HEK293 (cell line): Measurements from ENCODE around the gene SAMD8.

Experiments used
- CTCF ChIA-PET: fragments of 350-600 bp; formaldehyde crosslinking; extraction: SDS; loops from one replicate; lab custom pipeline; 2021; ENCODE audit warnings: antibody characterized with exemption; lab: Yijun Ruan, JAX
- POLR2A ChIA-PET: fragments of 300-600 bp; formaldehyde crosslinking; extraction: SDS; loops from one replicate; lab custom pipeline; 2020; ENCODE audit warnings: antibody characterized with exemption, inconsistent platforms; lab: Yijun Ruan, JAX
- H3K27ac ChIP-seq: fragments of 200-500 bp; sonication (Bioruptor generic); 2 replicates; pipeline ENCODE4 v1.5.1; 2014; ENCODE audit warnings: low read depth, low read length, control low read depth, inconsistent platforms; ENCODE audit errors: extremely low read depth
- H3K36me3 ChIP-seq, 2 experiments: fragments of 200-500 bp in 1 of 2; sonication (Bioruptor generic) in 1 of 2; 1 replicate in 1 of 2; 2 replicates in 1 of 2; pipeline ENCODE4 v1.5.1; 2014 to 2017; ENCODE audit warnings: inconsistent platforms in 2 of 2, low read length in 2 of 2; ENCODE audit not compliant: control insufficient read depth in 2 of 2, insufficient read depth in 1 of 2
- H3K4me1 ChIP-seq: fragments of 200-500 bp; sonication (Bioruptor generic); 2 replicates; pipeline ENCODE4 v1.5.1; 2014; ENCODE audit warnings: mild to moderate bottlenecking, low read length, inconsistent platforms; ENCODE audit not compliant: control insufficient read depth, insufficient read depth
- H3K4me3 ChIP-seq: 2 replicates; pipeline ENCODE4 v1.5.1; 2011; ENCODE audit warnings: low read depth, mild to moderate bottlenecking, control low read depth, low read length, moderate library complexity
- H3K9me3 ChIP-seq: fragments of 200-500 bp; sonication (Bioruptor generic); 2 replicates; pipeline ENCODE4 v1.5.1; 2014; ENCODE audit warnings: low read depth, low read length, inconsistent platforms; ENCODE audit not compliant: control insufficient read depth, insufficient read depth
- GLIS2 ChIP-seq: fragments of 450-650 bp; formaldehyde crosslinking; IDR thresholded peaks from 2 replicates; pipeline ENCODE4 v1.5.1; 2016; ENCODE audit warnings: missing biosample characterization, missing genetic modification characterization
- INSM2 ChIP-seq: fragments of 450-650 bp; formaldehyde crosslinking; IDR thresholded peaks from 2 replicates; pipeline ENCODE4 v1.5.1; 2016; ENCODE audit warnings: missing biosample characterization, missing genetic modification characterization
- KLF1 ChIP-seq: fragments of 450-650 bp; formaldehyde crosslinking; IDR thresholded peaks from 2 replicates; pipeline ENCODE4 v1.5.1; 2016; ENCODE audit warnings: missing biosample characterization, missing genetic modification characterization
- KLF17 ChIP-seq: fragments of 450-650 bp; formaldehyde crosslinking; IDR thresholded peaks from 2 replicates; pipeline ENCODE4 v1.5.1; 2016; ENCODE audit warnings: missing biosample characterization, missing genetic modification characterization
- KLF9 ChIP-seq: fragments of 450-650 bp; formaldehyde crosslinking; IDR thresholded peaks from 2 replicates; pipeline ENCODE4 v1.5.1; 2016; ENCODE audit warnings: missing biosample characterization, missing genetic modification characterization, low read depth
- OSR2 ChIP-seq: fragments of 450-650 bp; formaldehyde crosslinking; IDR thresholded peaks from 2 replicates; pipeline ENCODE4 v1.5.1; 2016; ENCODE audit warnings: missing biosample characterization, missing genetic modification characterization
- PRDM10 ChIP-seq: fragments of 450-650 bp; formaldehyde crosslinking; IDR thresholded peaks from 2 replicates; pipeline ENCODE4 v1.5.1; 2016; ENCODE audit warnings: missing biosample characterization, missing genetic modification characterization
- SP2 ChIP-seq: fragments of 450-650 bp; formaldehyde crosslinking; IDR thresholded peaks from 2 replicates; pipeline ENCODE4 v1.5.1; 2016; ENCODE audit warnings: missing biosample characterization, missing genetic modification characterization
- ZFP37 ChIP-seq: fragments of 450-650 bp; formaldehyde crosslinking; IDR thresholded peaks from 2 replicates; pipeline ENCODE4 v1.5.1; 2016; ENCODE audit warnings: missing biosample characterization, missing genetic modification characterization
- ZIC2 ChIP-seq: fragments of 450-650 bp; formaldehyde crosslinking; IDR thresholded peaks from 2 replicates; pipeline ENCODE4 v1.5.1; 2016; ENCODE audit warnings: missing biosample characterization, missing genetic modification characterization
- ZNF121 ChIP-seq: fragments of 450-650 bp; formaldehyde crosslinking; IDR thresholded peaks from 2 replicates; pipeline ENCODE4 v1.5.1; 2016; ENCODE audit warnings: missing biosample characterization, missing genetic modification characterization
- ZNF155 ChIP-seq: fragments of 450-650 bp; formaldehyde crosslinking; IDR thresholded peaks from 2 replicates; pipeline ENCODE4 v1.5.1; 2016; ENCODE audit warnings: missing biosample characterization, missing genetic modification characterization
- ZNF266 ChIP-seq: fragments of 450-650 bp; formaldehyde crosslinking; IDR thresholded peaks from 2 replicates; pipeline ENCODE4 v1.5.1; 2016; ENCODE audit warnings: missing biosample characterization, missing genetic modification characterization, low read depth
- ZNF311 ChIP-seq: fragments of 450-650 bp; formaldehyde crosslinking; IDR thresholded peaks from 2 replicates; pipeline ENCODE4 v1.5.1; 2017; ENCODE audit warnings: missing biosample characterization, missing genetic modification characterization, borderline replicate concordance
- ZNF362 ChIP-seq: fragments of 450-650 bp; formaldehyde crosslinking; IDR thresholded peaks from 2 replicates; pipeline ENCODE4 v1.5.1; 2016; ENCODE audit warnings: missing biosample characterization, missing genetic modification characterization
- ZNF692 ChIP-seq: fragments of 450-650 bp; formaldehyde crosslinking; IDR thresholded peaks from 2 replicates; pipeline ENCODE4 v1.5.1; 2016; ENCODE audit warnings: missing biosample characterization, missing genetic modification characterization

Gene SAMD8

GRCh38 chr10:75121322-75121721 is 9.9 kb downstream of the SAMD8 start (continued):
- TF ChIP-seq ZIC2 (tag by site-specific recombination) (no peak), KLF17 (tag by site-specific recombination) (no peak), INSM2 (tag by site-specific recombination) (no peak), KLF9 (no peak), GLIS2 (tag by site-specific recombination) (no peak), PRDM10 (tag by site-specific recombination) (no peak), ZNF311 (tag by site-specific recombination) (no peak), ZNF155 (tag by site-specific recombination) (no peak)
- TF ChIP-seq, all 188 proteins: peak for 0

GRCh38 chr10:75122505-75122904 is 11.0 kb downstream of the SAMD8 start:
- TF ChIP-seq SP2 (tag by site-specific recombination) = no peak
- 0 out of 2 replicates have a peak, but pooled peaks have one; percentile 68 for TF ChIP-seq ZNF121
- TF ChIP-seq, all 188 proteins: peak for 1
- Histone ChIP-seq H3K4me3 (no peak overlapping the region), H3K27ac (no peak overlapping the region), H3K4me1 (peaks cover 23% of the 10 kb centered on the region), H3K36me3 (peaks cover 4% of the 10 kb centered on the region in 2 experiments; a peak in 2 of 3 replicates), H3K9me3 (no peaks in the 10 kb centered on the region)
- ChIA-PET CTCF (interaction anchor here (0.7 kb wide), 2 partner anchors 16 to 113 kb away, joined by 3 to 4 read pairs; partner anchors contain the start of gene COMTD1), POLR2A (interaction anchor here (0.7 kb wide), 2 partner anchors 57 to 517 kb away, joined by 3 read pairs; no protein-coding TSS in a partner anchor)

GRCh38 chr10:75123088-75123682 is 11.7 kb downstream of the SAMD8 start:
- Histone ChIP-seq H3K36me3 (peaks cover 4% of the 10 kb centered on the region in 2 experiments; a peak in 2 of 3 replicates), H3K4me3 (no peak overlapping the region), H3K4me1 (peaks cover 20% of the 10 kb centered on the region), H3K9me3 (no peaks in the 10 kb centered on the region), H3K27ac (no peak overlapping the region)
- POLR2A ChIA-PET = interaction anchor here (0.7 kb wide), 1 partner anchor 12 kb away, joined by 3 read pairs; the partner anchor contains the start of gene SAMD8
- TF ChIP-seq KLF1 (tag by site-specific recombination) (peak; percentile 57; the same call in 1 of the 2 replicates), OSR2 (tag by site-specific recombination) (no peak)
- TF ChIP-seq, all 188 proteins: peak for 1
- CTCF ChIA-PET = interaction anchor here (0.6 kb wide), 1 partner anchor 1986 kb away, joined by 3 read pairs; no protein-coding TSS in a partner anchor

GRCh38 chr10:75126277-75126676 is 14.8 kb downstream of the SAMD8 start:
- TF ChIP-seq ZFP37 (no peak), ZNF692 (no peak), ZNF266 (tag by site-specific recombination) (no peak), ZNF362 (tag by site-specific recombination) (0 out of 2 replicates have a peak, but pooled peaks have one; percentile 28)
- no peak overlapping the region for H3K27ac ChIP-seq
- ChIA-PET POLR2A (no interaction called here), CTCF (interaction anchor here (1.1 kb wide), 1 partner anchor 10 kb away, joined by 3 read pairs; no protein-coding TSS in a partner anchor)
- H3K36me3 ChIP-seq = peaks cover 4% of the 10 kb centered on the region in 2 experiments; a peak in 2 of 3 replicates
- H3K4me3 ChIP-seq = no peak overlapping the region
- H3K9me3 ChIP-seq = no peaks in the 10 kb centered on the region
- H3K4me1 ChIP-seq = peaks cover 12% of the 10 kb centered on the region
